GM12801 (cell line): Measurements from ENCODE around the gene TAOK3.

Source experiments
- CTCF ChIP-seq: IDR thresholded peaks from one replicate; pipeline ENCODE4 v1.5.1; 2011; ENCODE audit warnings: control low read depth; ENCODE audit not compliant: insufficient read length; ENCODE audit errors: extremely low read depth

Gene TAOK3

GRCh38 chr12:118368821-118369220, 3.9 kb downstream of the TAOK3 start:
- no peak for TF ChIP-seq CTCF

GRCh38 chr12:118361889-118362288, 10.8 kb downstream of the TAOK3 start:
- TF ChIP-seq CTCF = no peak

DNA sequence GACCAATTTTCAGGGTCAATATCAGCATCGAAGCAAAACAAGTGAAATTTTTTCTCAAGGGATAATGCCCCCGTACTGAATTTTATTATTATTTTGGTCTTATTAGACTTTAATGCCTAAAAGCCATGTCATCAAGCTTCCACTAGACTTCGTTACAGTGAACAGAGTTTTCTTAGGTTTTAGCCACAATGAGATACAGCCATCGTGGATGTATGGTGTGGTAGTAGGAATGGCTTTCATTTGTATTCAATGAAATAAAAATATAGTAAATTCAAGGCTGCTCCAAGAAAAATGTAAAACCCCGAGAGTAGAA, 11.7 kb downstream of the TAOK3 start:
- no peak for TF ChIP-seq CTCF

GRCh38 chr12:118359541-118359915, 13.2 kb downstream of the TAOK3 start:
- TF ChIP-seq CTCF = no peak

DNA sequence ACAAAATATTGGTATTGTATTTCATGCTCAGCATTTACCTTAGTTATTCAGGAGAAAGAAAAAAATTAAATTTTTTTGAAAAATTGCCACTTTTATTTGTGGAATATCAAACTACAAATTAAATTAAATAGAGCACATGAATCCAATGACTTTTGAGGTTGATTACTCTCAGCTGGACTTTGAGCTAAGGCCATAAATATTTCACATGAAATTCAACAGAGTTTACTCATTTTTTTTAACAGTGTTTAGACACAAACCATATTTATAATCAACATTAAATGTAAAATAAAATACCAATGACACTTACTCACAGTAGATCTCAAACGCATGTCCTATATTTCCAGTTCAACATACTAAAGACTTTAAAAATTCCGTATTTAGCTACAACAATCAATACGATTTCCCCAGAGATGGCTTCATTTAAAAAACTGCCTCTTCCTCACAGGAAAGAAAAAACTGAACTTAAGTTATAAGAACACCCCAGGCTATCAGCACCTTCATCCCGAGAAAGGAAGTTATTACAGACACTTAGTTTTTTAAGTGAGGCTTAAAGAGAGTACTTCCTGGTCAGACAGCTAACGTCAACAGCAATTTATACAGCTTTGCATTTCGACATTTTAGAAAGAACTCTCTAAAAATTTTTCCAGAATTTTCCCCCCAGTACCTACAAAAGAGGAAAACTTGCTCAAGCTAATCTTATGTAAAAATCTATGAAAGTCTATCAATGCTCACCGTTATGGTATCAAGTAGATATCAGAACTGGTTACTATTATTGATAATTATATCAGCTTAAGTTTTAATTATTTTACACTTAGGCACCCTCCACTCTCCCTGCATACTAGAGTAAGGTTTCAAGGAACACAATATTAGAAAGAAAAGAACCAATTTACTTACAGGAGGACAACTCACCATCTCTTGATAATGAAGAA, 13.8 kb downstream of the TAOK3 start:
- no peak for TF ChIP-seq CTCF

DNA sequence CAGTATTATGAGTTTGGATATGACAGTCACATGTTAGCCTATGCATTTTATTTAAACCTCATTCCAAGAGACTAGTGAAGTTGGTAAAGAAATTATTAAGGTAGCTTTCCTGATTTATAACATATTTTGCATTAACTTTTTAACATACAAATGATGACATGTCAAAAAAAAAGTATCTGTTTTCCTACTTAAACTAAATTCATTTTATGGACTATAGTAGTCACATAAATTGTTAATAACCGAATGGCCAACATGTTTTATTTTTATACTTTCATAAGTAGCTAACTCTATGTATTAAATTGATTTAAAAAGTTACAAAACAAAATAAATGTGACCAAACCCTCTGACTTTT, 14.7 kb downstream of the TAOK3 start:
- TF ChIP-seq CTCF = no peak

DNA sequence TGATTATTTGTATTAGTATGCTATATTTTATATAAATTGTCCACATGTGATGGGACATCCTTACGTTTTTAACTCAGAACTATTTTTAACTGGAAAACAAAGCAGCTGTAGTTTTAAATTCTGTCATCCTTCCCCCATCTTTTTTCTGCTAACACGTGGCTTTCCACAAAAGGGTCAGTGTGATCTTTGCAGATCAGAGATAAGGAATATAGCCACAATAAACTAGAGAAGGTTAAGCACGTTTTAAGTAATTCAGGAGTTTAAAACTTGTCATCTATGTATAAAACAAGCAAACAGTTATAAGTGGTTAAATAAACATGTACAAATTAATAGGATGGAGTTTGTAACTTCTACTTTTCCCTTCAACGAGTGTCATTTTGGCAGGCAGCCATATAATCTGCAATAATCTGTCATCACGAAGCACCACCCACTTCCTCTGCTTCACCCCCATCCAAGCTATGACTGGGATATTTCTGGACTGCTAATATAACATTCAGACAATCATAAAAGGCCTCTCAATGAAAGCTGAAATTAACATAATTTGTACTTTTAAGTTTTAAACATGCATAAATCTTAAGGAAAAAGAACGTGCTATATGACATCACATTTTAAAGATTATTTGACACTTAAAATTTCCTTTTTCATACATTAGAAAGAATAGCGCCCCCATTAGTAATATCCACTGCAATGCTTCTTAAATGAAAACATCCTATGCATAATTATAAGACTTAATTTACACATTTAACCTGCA, 15.3 kb downstream of the TAOK3 start:
- no peak for TF ChIP-seq CTCF
